Esophagus (tissue), 2 donors: ENCODE data around the gene MRM2. TPM values are rescaled to one million over a fixed set of nuclear protein-coding genes. Genes with fewer than 3 reads are reported as not detected.

Experiments used
- H3K27ac ChIP-seq, 2 donors: one replicate each; pipeline ENCODE4 v1.5.1; 2013; ENCODE audit warnings: low read depth in 2 of 2, mild to moderate bottlenecking in 2 of 2, inconsistent platforms in 1 of 2, low read length in 1 of 2, moderate library complexity in 1 of 2
- H3K27me3 ChIP-seq, 2 donors: one replicate each; pipeline ENCODE4 v1.6.1; 2013; ENCODE audit warnings: low read length in 2 of 2, control low read depth in 1 of 2, mild to moderate bottlenecking in 1 of 2; ENCODE audit not compliant: insufficient read depth in 2 of 2, control insufficient read depth in 1 of 2
- H3K36me3 ChIP-seq, 2 donors: one replicate each; pipeline ENCODE4 v1.6.1; 2013; ENCODE audit warnings: low read length in 1 of 2; ENCODE audit not compliant: control insufficient read depth in 2 of 2, insufficient read depth in 2 of 2
- H3K4me1 ChIP-seq, 2 donors: one replicate each; pipeline ENCODE4 v1.6.1; 2013; ENCODE audit warnings: low read length in 1 of 2; ENCODE audit not compliant: control insufficient read depth in 2 of 2, insufficient read depth in 2 of 2
- H3K4me3 ChIP-seq, 2 donors: one replicate each; pipeline ENCODE4 v1.5.1; 2013; ENCODE audit warnings: low read length in 2 of 2, mild to moderate bottlenecking in 2 of 2, low read depth in 1 of 2, moderate library complexity in 1 of 2
- H3K9me3 ChIP-seq, 2 donors: one replicate each; pipeline ENCODE4 v1.6.1; 2013; ENCODE audit warnings: mild to moderate bottlenecking in 2 of 2, low read depth in 1 of 2, low read length in 1 of 2, moderate library complexity in 1 of 2; ENCODE audit not compliant: control insufficient read depth in 2 of 2, insufficient read depth in 1 of 2
- WGBS, 2 donors: extraction: QIAGEN DNeasy Blood & Tissue Kit; methylation state at CpG; one replicate each; pipeline ENCODE4 v1.1.7; 2013; 5-methylcytosine and 5-hydroxymethylcytosine counted together
- polyA plus RNA-seq, 2 donors: library from polyadenylated mRNA; stranded (reverse); fragments of 200-250 nt; gene quantifications; one replicate each; pipeline ENCODE4 v1.2.3, GENCODE V29; 2013
- donor health status: healthy with polysubstance abuse.
- donor health status: Bipolar disorder and iron deficiency.

Gene MRM2
- polyA plus RNA-seq, 2 donors: 16.8 to 19.7 TPM

GRCh38 chr7:2211926-2212325 lies 30.1 kb downstream of the MRM2 start:
- peaks cover 0 to 3% of the 10 kb centered on the region in 2 donors for H3K9me3 ChIP-seq
- H3K4me1 ChIP-seq: no peaks in the 10 kb centered on the region
- H3K36me3 ChIP-seq: peaks cover 13 to 63% of the 10 kb centered on the region in 2 donors
- no peak overlapping the region for H3K4me3 ChIP-seq
- WGBS, 2 donors: 95 to 96% methylated on average over 13 of the region's 13 CpGs
- no peak overlapping the region for H3K27ac ChIP-seq
- H3K27me3 ChIP-seq: no peaks in the 10 kb centered on the region

- Histone ChIP-seq H3K36me3 (peaks cover 13 to 58% of the 10 kb centered on the region in 2 donors), H3K4me1 (no peaks in the 10 kb centered on the region), H3K9me3 (peaks cover 0 to 3% of the 10 kb centered on the region in 2 donors), H3K27ac (no peak overlapping the region), H3K27me3 (no peaks in the 10 kb centered on the region), H3K4me3 (no peak overlapping the region)
- 75 to 78% methylated on average over 15 of the region's 15 CpGs for WGBS, 2 donors
These were observed 30.6 kb downstream of the MRM2 start for GRCh38 chr7:2211259-2211880.

GRCh38 chr7:2210551-2211258 lies 31.3 kb downstream of the MRM2 start:
- H3K27me3 ChIP-seq: no peaks in the 10 kb centered on the region
- H3K36me3 ChIP-seq: peaks cover 6 to 51% of the 10 kb centered on the region in 2 donors
- WGBS, 2 donors: 91 to 93% methylated on average over 29 to 30 of the region's 30 CpGs
- no peak overlapping the region for H3K4me3 ChIP-seq
- H3K27ac ChIP-seq: no peak overlapping the region
- peaks cover 0 to 3% of the 10 kb centered on the region in 2 donors for H3K9me3 ChIP-seq
- no peaks in the 10 kb centered on the region for H3K4me1 ChIP-seq

DNA sequence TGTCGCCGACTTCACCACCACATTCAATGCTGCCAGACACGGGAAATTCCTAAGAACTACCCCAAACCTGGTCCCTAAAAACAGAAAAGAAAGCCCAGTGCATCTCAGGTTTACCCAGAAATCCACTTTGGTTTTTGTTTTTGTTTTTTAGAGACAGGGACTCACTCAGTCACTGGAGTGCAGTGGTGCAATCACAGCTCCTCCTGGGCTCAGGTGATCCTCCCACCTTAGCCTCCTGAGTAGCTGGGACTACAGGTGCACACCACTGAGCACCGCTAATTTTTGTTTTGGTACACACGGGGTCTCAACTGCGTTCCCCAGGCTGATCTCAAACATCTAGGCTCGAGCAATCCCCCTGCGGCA lies 32.1 kb downstream of the MRM2 start:
- no peaks in the 10 kb centered on the region for H3K9me3 ChIP-seq
- peaks cover 6 to 49% of the 10 kb centered on the region in 2 donors for H3K36me3 ChIP-seq
- WGBS, 2 donors: 85 to 89% methylated on average over 8 of the region's 8 CpGs
- H3K4me3 ChIP-seq: no peak overlapping the region
- no peaks in the 10 kb centered on the region for H3K4me1 ChIP-seq
- H3K27ac ChIP-seq: no peak overlapping the region
- H3K27me3 ChIP-seq: no peaks in the 10 kb centered on the region

DNA sequence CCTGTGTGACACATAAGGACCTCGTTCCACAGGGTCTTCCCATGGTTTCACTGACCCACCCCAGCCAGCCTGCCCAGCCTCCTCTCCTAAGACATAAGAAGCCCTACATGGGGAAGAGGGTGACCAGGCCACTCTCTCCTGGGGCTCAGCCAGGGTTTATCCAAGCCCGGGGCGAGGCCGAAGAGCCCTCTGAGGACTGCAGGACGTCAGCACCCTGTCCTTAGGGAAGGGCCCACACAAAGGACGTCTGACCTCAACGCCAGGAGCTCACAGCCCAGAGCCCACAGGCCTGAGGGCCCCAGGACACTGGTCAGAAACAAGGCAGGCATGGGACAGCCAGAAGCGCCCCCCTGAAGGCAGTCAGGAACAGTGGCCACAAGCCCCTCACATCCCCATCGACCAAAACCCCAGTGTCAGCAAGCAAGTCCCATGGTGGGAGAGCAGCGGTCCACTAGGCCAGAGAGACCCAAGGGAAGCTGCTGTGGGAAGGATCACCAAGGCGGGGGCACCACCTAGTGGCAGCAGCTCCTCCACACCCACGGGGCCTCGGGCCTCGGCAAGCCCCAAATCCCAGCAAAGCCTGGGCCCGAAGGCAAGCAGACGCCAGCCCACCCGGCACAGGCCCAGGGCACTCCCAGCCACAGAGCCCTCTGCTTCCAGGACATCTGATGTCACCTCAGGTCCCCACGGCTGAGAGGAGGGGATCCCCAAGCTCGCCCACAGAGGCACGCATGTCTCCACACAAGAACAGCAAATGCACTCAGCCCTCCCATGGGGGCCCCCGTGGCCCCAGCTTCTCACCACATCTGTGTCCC lies 32.7 kb downstream of the MRM2 start:
- Histone ChIP-seq H3K9me3 (no peaks in the 10 kb centered on the region), H3K36me3 (peaks cover 6 to 44% of the 10 kb centered on the region in 2 donors), H3K4me3 (no peak overlapping the region), H3K27ac (no peak overlapping the region), H3K27me3 (no peaks in the 10 kb centered on the region), H3K4me1 (no peaks in the 10 kb centered on the region)
- 54 to 59% methylated on average over 21 of the region's 21 CpGs for WGBS, 2 donors

DNA sequence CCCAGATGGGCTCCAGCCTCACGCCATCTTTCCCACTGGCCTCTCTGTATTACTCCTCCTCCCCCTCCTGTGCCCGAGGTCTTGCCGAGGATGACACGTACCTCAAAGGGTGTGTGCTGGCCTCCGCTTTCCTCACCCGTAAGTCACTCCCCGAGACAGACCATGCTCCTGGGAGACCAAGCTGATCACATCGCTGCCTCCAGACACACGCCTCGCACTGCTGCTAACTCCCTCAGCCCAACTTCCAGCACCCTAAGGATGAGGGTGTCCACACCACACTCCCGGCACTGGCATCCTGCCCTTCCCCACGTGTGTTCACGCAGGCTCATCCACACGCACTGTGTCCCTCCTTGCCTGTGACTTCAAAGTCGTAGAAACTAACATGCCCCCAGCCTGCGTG lies 33.3 kb downstream of the MRM2 start:
- H3K27ac ChIP-seq: no peak overlapping the region
- WGBS, 2 donors: 92 to 93% methylated on average over 16 of the region's 16 CpGs
- no peak overlapping the region for H3K4me3 ChIP-seq
- no peaks in the 10 kb centered on the region for H3K4me1 ChIP-seq
- no peaks in the 10 kb centered on the region for H3K9me3 ChIP-seq
- H3K36me3 ChIP-seq: peaks cover 2 to 39% of the 10 kb centered on the region in 2 donors
- no peaks in the 10 kb centered on the region for H3K27me3 ChIP-seq

DNA sequence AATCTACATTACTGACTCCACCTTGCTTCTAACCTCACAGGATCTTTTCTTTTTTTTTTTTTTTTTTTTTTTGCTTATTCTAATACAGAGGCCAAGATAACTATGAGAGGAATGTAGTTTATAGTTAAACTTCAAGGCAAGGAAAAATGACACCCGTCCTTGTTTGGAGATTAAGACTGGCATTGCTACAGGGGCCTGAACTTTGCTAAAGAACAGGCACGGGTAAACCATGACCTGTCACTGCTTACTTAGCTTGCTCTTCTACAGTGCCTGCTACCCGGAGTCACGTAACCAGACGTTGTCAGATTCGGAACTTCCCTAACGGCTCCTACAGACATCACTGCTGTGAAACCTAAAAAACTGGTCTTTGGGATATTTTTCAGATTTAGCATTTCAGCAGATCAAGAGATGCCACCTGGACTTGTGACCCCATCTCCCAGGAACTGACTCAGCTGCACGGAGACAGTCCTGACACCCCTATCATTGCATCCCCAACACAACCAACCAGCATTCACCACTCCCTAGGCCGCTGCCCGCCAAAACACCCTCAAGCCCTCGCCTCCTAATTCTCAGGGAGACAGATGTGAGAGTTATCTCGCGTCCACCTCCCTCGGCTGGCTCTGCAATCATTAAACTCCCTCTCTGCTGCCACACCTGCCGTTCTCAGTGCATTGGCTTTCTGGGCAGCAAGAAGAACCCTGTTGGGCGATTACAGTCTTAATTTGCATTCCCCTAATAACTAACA lies 36.8 kb downstream of the MRM2 start:
- no peak overlapping the region for H3K27ac ChIP-seq

DNA sequence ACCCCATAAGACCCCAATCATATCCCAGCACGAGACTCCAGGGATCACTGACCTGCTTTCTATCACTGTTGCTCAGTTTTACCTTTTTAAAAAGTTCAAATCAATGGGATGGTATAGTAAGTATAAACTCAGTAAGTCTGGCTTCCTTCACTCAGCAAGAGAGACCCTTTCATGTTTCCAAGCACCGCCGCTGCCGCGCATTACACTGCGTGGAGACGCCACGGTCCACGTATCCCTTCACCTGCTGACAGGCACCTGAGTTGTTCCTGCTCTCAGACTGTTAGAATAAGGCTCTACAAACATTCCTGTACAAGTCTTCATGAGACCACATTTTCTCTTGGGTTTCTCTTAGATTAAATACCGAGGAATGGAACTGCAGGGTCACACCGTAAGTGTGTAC lies 37.6 kb downstream of the MRM2 start:
- Histone ChIP-seq H3K27ac (no peak overlapping the region), H3K9me3 (no peaks in the 10 kb centered on the region), H3K4me3 (no peak overlapping the region), H3K4me1 (no peaks in the 10 kb centered on the region), H3K27me3 (no peaks in the 10 kb centered on the region), H3K36me3 (peaks cover 2 to 34% of the 10 kb centered on the region in 2 donors)
- 95% methylated on average over 11 of the region's 11 CpGs for WGBS, 2 donors

More for the DNA sequence above, 36.8 kb downstream of the MRM2 start:
- H3K36me3 ChIP-seq: peaks cover 0 to 27% of the 10 kb centered on the region in 2 donors
- H3K4me3 ChIP-seq: no peak overlapping the region
- H3K9me3 ChIP-seq: no peaks in the 10 kb centered on the region
- no peaks in the 10 kb centered on the region for H3K27me3 ChIP-seq
- no peaks in the 10 kb centered on the region for H3K4me1 ChIP-seq
- 87 to 88% methylated on average over 16 of the region's 16 CpGs for WGBS, 2 donors

DNA sequence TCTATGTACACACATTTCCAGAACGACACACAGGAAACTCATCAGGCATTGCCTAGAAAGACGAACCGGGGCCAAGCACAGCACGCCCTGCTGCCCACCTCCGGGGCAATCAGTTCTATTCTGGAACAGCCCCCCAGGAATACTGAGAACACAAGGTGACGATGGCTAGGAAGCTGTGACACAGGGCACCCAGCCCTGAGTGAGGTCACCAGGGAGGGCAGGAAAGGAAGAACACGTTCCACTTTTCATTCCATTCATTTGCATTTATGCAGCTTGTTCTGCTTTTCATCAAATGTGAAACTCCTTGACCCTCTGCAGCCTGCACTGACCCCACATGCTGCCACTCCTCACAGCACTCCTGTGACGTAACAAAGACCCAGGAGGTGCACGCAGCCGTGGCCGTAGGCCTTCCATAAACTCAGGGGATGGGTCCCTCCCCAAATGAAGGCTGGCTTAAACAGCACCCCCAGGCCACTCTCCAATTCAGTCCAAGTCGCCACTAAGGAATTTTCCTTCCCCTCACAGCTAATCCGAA lies 38.2 kb downstream of the MRM2 start:
- H3K36me3 ChIP-seq: peaks cover 5 to 33% of the 10 kb centered on the region in 2 donors
- no peaks in the 10 kb centered on the region for H3K27me3 ChIP-seq
- 72 to 75% methylated on average over 13 of the region's 13 CpGs for WGBS, 2 donors
- no peak overlapping the region for H3K27ac ChIP-seq
- H3K9me3 ChIP-seq: no peaks in the 10 kb centered on the region
- H3K4me3 ChIP-seq: no peak overlapping the region
- no peaks in the 10 kb centered on the region for H3K4me1 ChIP-seq
